GM12892 (cell line): ENCODE results near the gene CSF1.

ENCODE experiments used
- DNase-seq: peaks from one replicate; pipeline ENCODE4 v3.0.0; 2011; ENCODE audit not compliant: insufficient read length
- FAIRE-seq: peaks from 2 replicates; lab custom pipeline; 2011; peaks lifted over from hg19 to GRCh38; lab: Jason Lieb, UNC
- POLR2A ChIP-seq: IDR thresholded peaks from 2 replicates; pipeline ENCODE4 v1.6.1; 2011; ENCODE audit warnings: low read depth, low read length, control low read depth
- POLR2AphosphoS5 ChIP-seq: IDR thresholded peaks from 2 replicates; pipeline ENCODE4 v1.6.1; 2011; ENCODE audit warnings: low read depth, low read length, control low read depth
- TAF1 ChIP-seq: IDR thresholded peaks from 2 replicates; pipeline ENCODE4 v1.6.1; 2011; ENCODE audit warnings: low read depth, mild to moderate bottlenecking, control low read depth, low read length, borderline replicate concordance

Gene CSF1

DNA sequence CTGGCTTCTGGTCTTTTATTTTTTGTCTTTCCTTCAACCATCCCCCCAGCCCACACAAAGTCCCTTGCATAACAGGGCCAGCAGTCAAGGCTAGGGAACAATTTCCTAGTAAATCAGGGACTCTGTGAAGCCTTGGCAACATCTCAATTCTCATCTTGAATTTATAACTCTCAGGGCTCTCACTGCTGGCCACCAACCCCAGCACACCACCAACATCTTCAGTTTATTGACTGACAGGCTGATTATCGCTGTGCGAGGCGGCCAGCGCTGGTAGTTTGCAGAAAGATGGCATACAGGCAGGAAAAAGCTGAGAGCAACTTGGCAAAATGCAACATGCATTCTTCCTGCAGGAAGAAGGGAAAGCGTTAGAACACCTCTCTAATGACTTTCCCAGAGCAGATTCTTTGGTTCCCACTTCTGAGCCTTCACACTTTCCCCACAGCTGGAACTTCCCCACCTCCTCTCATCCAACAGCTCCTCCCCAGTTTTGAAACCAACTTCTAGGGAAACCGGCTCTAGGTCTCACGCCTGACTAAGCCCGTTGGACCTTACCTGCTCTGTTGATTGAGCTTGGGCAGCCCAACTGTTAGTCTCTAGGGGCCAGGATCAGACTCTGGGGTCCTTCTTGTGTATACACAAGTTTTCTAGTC lies 26.3 kb upstream of the CSF1 start:
- TF ChIP-seq POLR2AphosphoS5 (no peak), TAF1 (no peak), POLR2A (no peak)
- no peak for FAIRE-seq
- no peak for DNase-seq

DNA sequence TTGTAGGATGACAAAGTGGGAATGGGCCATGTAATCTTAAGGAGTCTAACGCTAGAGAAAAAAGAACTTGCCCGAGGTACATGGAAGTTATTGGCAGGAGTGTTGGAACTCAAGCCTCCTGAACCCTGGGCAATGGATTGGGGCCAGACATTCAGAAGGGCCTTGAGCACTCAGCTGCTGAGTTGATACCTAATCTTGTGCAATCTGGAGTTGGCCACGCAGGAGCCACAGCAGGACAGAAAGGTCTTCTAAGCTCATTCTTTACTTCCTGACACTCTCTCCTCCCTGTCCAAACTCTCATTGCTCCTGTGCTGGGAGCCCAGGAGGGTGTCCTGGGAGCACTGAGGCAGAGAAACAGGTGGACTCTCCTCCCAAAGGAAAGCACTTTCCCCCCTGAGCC lies 25.1 kb upstream of the CSF1 start:
- TF ChIP-seq POLR2A, result no peak
- TF ChIP-seq POLR2AphosphoS5, result no peak
- TF ChIP-seq TAF1, result no peak
- DNase-seq, result no peak
- FAIRE-seq, result no peak

DNA sequence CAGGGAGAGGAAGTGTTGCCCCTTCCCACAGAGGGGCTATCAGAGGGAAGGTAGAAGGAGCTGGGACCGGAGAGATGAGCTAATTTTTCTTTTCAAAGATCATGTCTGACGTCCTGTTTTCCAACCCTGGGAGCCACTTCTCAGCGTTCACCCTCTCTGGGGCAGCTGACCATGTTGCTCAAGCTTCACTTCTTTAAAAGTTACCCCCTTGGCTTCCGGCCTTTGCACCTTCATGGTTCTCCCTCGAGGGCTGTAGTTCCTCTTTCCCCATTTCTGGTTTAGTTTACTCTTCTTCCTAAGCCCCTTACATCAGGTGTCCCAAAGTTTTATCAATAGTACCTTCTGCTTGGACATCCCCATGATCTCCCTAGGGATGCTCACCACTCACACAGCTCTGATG lies 23.8 kb upstream of the CSF1 start:
- FAIRE-seq (no peak), DNase-seq (no peak)
- no peak for TF ChIP-seq TAF1
- no peak for TF ChIP-seq POLR2AphosphoS5
- TF ChIP-seq POLR2A, result no peak

DNA sequence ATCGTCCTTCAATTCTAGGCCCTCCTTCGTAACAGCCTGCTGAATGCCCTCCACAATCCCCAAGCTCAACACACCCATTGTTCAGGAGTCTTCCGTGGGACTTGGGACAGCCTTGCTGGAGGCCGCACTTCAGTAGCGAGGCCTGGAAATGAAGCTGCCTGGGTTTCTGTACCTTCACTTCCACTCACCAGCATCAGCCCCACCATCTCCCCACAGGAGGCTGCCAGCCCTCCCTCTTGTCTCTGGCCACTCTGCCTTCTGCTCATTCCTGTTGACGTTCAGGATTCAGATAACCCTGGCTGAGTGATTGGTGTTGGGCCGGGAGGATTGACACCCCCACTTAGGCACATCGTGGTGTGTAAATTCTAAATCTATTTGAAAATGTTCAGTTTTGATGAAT lies 23.4 kb upstream of the CSF1 start:
- no peak for FAIRE-seq
- no peak for DNase-seq
- TF ChIP-seq POLR2A (no peak), TAF1 (no peak), POLR2AphosphoS5 (no peak)

DNA sequence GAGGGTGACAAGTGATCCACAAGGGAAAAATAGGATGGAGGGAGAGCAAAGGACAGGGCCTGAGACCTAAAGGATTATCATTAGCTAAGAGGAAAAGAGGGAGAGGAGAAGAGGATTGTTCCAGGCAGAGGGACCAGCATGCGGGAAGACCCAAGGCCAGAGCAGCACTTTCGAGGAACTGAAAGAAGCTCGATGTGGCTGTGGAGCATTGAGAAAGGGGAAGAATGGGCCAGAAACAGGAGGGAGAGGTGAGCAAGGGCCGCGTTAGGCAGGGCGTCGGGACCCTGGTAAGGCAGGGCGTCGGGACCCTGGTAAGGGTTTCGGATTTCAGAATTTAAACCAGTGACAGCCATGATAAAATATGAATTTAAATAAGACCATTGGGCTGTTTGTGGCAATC lies 22.8 kb upstream of the CSF1 start:
- DNase-seq (no peak), FAIRE-seq (no peak)
- TF ChIP-seq TAF1 (no peak), POLR2A (no peak), POLR2AphosphoS5 (no peak)

DNA sequence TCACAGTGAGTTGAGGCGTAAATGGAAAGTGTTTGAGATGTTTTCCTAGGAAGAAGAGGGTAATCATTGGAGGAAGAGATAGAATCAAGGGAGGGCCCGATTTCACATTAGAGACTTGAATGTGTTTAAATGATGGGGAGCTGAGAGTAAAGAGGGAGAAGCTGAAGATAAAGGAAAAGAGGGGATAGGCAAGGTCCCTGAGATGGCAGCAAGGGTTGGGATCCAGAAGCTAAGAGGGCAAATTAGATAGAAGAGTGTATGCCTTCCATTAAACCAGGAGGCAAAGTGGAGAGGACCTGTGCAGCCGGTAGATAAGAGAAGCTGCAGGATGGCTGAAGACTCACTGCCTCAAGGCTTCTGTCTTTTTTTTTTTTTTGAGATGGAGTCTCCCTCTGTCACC lies 21.6 kb upstream of the CSF1 start:
- no peak for TF ChIP-seq POLR2A
- TF ChIP-seq POLR2AphosphoS5, result no peak
- no peak for TF ChIP-seq TAF1
- FAIRE-seq (no peak), DNase-seq (no peak)

DNA sequence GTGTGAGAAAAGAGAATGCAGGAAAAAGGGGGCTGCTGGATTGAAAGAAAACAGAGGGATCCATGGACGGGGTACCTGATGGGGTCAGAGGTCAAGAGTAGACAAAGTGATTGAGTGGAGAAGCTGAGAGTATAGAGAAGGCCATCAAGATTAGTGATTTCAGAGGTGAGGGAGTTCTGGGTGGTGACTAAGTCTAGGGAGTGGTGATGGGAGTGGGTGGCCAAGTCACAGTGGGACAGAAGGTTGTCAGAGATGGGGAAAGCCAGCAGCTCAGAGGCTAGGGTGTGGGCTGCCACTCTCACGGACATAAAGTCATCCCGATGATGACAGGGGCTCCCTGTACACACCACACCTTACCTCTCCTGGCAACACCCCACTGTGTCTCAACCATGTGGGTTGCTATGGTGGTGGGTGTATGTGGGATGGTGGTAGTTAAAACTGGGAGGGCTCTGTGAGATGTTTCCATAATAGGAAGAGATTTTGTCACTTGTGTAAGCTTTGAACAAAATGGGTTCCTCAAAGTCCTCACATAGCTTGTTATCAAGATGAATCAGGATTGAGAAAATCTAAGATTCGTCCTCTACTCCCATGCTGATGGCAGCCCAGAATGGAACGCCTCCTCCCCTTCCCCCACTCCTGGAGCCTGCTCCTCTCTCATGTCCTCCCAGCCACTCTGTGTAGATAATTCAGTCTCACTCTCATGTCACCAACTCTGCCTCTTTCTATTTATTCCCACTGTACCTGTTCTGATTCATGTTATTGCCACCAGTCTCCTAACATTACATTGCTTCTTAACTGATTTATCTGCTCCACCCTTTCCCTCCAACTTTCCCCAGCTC lies 20.3 kb upstream of the CSF1 start:
- no peak for TF ChIP-seq TAF1
- TF ChIP-seq POLR2A, result no peak
- no peak for TF ChIP-seq POLR2AphosphoS5
- FAIRE-seq, result no peak

DNA sequence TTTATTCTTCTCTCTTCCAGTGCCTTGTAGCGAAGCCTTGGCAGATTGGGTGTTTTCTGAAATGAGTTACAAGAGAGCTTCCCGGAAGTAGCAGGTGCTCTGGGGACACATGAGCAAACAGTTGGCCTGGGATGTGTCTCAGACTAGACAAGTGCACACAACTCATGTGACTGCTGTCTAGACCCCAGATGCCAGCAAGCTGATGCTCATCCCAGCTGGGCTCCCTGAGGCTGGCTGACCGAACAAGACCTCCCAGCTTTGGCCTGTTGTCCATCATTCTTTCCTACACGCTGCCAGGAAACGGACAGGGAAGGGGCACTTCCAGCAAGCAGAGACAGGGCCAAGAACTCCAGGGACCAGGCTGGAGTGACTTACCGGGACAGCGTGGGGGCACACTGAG lies 18.7 kb upstream of the CSF1 start:
- no peak for FAIRE-seq
- TF ChIP-seq POLR2AphosphoS5 (no peak), POLR2A (no peak), TAF1 (no peak)
- DNase-seq, result no peak

More for the DNA sequence above, 20.3 kb upstream of the CSF1 start:
- DNase-seq, result no peak

DNA sequence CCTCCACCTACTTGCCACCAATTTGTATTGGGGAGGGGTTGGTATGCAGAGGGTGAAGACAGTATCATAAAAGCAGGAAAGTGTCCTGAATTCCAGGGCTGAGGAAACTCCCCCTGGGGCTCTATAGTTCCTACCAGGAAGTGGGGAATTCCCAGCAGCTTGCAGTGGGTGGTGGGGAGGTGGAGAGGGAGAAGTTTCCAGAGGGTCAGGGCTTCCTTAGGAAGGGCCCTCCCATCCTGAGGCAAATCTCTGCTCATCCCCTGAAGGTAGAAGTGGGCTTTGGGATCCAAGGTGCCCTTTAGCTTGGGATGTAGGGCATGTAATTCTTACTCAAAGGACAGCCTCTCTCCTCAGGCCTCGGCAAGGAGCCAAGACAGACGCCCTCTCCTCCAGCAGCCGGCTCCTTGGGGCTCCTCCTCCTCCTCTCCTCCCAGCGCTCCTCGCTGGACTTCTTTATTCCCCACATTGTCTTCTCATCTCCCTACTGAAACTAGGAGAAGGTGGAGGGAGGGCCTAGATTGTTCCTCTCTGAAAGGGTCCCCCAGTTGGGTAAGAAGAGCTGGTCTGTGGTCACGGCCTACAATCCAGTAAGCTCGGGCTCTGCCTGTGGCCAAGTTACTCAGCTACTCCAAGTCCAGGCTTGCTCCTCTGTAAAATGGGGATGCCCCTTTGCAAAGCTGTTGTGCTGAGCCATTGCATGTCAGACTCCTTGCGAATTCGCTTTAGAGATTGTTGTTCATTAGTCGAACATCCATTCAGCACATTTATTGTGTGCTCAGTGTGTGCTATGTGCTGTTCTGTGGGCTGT lies 17.9 kb upstream of the CSF1 start:
- DNase-seq, result no peak
- TF ChIP-seq POLR2AphosphoS5, result no peak
- TF ChIP-seq POLR2A, result no peak
- no peak for TF ChIP-seq TAF1
- FAIRE-seq, result no peak

DNA sequence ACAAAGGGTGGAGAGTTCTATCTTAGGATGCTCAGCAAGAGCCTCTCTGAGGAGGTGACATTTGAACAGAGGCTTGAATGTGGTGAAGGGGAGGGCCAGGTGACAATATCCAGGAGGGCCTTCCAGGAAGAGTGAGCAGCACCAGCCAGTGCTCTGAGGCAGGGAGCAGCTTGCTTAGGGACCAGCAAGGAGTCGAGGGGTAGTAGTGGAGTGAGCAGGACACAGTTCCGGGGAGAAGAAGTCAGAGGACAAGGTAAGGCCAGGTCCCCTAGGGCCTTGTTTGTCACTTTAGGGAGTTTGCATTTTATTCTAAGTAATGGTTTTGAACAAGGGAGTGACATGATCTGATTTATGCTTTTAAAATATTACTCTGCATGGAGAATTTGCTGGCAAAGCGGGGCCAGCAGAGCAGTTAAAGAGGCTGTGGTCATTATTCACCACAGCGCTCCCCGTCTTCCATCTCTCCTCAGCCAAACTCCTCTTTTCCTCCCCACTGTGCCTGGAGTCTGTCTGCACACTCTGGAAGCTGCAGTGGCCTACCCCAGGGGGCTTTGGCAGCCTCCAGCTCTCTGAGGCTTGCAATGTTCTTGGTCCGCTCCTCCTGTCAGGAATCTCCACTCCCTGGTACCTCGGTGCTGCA lies 17.0 kb upstream of the CSF1 start:
- FAIRE-seq, result no peak
- no peak for TF ChIP-seq POLR2AphosphoS5
- no peak for TF ChIP-seq POLR2A
- no peak for TF ChIP-seq TAF1
- no peak for DNase-seq

DNA sequence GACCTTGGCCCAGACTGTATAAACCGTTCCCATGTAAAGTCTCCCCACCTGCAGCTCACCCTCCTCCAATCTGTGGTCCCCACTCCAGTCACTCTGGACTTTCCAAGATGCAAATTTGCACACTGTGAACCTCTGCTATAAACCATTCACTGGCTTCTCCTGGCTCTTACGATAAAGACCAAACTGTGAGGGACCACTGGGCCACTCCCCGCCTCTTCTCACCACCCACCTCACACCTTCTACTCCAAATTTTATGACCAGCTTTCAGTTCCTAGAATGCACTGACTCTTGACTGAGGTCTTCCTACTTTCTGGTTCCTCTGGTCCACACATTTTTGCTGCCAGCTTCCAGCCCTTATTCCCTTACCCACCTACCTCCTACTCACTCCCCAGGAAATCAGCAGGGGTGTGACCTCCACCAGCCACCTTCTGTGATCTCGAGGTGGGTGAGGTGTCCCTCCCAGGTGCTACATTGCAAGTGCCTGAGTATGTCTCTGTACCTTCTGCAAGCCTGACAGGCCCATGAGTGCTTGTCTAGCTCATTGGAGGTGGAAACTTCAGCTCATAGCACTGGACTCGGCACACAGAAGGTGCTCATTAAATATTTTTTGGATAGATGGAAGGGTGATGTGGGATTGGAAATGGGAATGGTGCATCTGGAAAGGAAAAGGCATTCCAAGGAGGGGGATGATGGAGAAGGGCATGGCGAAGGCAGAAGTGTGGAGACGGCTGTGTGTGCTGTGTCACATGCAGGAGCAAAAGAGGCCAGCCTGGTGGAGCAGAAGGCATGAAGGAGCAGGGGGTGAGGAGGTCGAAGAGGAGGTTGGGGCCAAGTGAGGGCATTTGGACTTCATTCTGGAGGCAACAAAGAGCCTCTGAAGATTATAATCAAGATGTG lies 15.6 kb upstream of the CSF1 start:
- DNase-seq (no peak), FAIRE-seq (no peak)
- no peak for TF ChIP-seq TAF1
- TF ChIP-seq POLR2A, result no peak
- no peak for TF ChIP-seq POLR2AphosphoS5
